Kasumi-1 (cell line): ENCODE data around the gene PPP2R2C.

Experiments
- DNase-seq, 2 experiments: peaks; one replicate each; lab custom pipeline; 2025; lab: John Stamatoyannopoulos, UW

Gene PPP2R2C

GRCh38 chr4:6307230-6307629 lies 165.2 kb downstream of the PPP2R2C start:
- no peak for DNase-seq

DNA sequence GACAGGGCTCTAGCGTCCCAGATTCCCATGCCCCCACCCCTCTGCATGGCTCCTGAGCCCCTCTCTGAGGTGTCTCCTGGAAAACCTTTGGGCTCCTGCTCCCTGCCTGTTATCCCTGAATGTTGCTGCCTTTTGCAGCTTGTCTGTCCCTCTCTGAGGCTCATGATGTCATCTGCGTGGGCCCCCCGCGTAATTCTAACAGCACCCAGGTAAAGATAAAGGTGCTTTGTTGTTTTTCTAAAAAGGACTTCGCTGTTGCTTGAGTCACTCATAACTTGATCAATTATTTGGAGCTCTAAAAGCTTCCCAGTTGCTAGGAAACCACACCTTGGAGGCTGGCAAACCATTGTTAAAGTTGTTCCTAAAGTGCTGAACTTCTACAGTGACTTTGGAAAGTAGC lies 166.1 kb downstream of the PPP2R2C start:
- no peak for DNase-seq

GRCh38 chr4:6303943-6304342 lies 168.5 kb downstream of the PPP2R2C start:
- DNase-seq: no peak

DNA sequence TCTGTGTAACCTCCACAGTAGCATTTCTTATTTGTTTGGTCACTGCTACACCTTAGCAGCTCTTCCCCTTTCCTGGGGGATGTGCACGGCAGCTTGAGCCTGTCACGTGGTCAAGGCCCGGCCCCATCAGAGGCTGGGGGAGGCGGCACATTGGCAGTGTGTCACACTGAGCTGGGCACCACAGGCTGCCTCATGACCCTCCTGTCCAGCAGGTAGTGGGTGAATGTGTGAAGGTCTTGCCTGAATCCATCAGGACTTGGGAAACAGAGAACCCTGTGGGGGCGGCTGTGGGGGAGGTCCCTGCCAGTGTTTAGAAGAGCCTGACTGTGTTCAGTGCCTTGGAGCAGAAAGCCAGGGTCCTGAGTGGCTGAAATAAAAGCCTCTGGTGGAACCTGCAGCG lies 169.5 kb downstream of the PPP2R2C start:
- DNase-seq: no peak

- no peak for DNase-seq
Measured at GRCh38 chr4:6301732-6302442, 170.5 kb downstream of the PPP2R2C start.

GRCh38 chr4:6301051-6301731 lies 171.2 kb downstream of the PPP2R2C start:
- no peak for DNase-seq

- DNase-seq: no peak
Measured at GRCh38 chr4:6300359-6300758, 172.1 kb downstream of the PPP2R2C start.

- no peak for DNase-seq
Measured at GRCh38 chr4:6299875-6300274, 172.5 kb downstream of the PPP2R2C start.

DNA sequence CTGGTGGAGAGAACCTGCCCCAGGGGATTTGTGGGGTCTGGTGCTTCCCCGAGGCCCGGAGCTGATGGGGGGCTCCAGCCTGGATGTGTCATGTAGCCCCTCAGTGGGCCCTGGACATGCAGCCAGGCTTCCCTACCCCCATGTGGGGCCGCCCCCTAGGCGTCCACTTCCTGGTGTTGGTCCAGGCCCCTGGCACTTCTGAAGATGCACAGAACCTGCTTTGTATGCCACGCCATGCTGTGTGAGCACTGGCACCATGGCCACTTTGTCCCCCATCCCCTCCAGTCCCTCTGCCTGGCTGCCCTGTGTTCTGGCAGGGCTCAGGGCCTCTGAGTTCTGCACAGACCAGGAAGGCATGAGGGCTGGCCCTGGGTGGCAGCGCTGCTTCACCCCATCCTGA lies 173.6 kb downstream of the PPP2R2C start:
- DNase-seq: no peak

DNA sequence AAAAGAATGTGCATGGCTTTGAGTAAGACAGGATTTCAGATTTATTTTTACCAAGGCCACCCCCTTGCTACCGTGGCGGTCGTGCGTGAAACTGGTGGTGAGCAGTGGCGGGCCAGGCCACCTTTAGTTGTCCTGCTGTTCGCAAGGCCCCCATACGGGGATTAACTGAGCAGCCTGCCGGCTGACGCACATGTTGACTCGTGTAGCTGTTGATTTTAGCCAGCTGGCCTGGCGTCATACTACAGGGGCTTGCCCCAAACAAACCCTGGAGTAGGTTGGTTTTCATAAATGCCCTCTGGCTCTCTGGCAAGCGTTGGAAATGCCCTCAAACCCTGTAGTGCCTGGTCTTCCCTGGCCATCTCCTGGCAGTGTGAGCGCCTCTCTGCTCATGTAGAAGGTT lies 174.4 kb downstream of the PPP2R2C start:
- DNase-seq: no peak

DNA sequence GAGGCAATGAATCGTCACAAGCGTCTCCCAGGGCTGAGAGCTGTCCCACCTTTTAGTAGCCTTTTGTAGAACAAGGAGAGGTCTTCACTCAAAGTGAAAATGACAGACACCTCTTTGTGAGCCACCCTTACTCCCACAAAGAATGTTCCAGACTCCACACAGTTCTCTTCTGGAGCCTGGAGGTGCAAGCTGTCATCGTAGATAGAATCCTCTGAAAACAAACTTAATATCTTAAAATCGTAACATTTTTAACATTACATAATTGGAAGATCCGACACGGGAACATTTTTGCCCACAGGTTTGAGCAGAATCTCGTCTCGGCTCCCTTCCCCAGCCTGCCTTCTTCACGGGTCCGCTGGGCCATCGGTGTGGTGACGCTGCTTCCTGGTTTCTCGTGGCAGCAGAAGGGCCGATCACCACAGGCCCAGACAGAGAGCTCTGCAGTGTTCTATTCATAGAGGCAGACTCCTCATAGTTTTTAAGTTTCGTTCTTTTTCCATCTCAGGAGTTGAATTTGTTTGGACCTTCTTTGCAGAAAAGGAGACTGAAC lies 175.1 kb downstream of the PPP2R2C start:
- DNase-seq: no peak

- no peak for DNase-seq
Measured at GRCh38 chr4:6296026-6296425, 176.4 kb downstream of the PPP2R2C start.

DNA sequence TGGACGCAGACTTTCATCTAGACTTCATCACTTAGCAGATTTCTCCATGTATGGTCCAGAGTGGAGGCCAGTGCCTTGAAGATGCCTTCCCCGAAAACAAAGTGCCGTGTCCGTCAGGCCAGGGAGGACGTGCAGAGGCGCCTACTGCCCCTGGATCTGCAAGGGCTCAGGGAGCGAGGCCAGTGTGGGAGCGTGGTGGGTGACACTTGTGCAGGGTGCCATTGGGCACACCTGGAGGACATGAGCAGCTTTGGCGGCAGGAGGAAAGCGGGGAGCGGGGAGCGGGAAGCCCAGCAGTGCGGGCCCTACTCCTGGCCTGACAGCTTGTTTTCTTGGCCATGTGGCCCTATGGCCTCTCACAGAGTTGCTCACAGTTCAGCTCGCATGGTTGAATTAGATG lies 176.9 kb downstream of the PPP2R2C start:
- no peak for DNase-seq

DNA sequence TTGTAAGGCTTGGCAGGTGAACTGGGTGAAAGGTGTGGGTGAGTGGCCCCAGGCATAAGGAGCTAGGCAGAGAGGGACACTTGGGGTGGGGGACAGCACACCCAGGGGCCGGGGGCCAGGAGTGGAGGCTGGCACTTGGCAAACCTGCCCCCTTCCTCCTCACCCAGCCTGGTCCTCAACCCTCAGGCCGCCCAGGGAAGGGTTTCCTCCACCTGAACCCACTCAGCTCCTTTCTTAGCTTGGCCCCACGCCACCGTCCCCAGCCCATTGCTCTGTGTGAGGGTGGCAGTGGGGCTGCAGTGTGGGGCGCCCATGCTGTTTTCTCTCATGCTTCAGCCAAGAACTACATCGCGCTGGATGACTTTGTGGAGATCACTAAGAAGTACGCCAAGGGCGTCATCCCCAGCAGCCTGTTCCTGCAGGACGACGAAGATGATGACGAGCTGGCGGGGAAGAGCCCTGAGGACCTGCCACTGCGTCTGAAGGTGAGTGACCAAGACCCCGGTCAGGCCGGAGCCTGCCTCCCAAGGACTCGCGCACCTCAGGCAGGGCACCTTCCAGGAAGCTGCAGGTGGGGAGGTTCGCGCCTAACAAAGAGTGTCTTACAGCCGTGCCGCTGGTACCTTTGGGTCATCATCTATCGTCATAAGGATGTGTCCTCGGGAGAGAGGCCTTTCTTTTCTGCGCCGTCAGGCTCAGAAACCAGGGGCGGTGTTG lies 177.6 kb downstream of the PPP2R2C start:
- DNase-seq: no peak

DNA sequence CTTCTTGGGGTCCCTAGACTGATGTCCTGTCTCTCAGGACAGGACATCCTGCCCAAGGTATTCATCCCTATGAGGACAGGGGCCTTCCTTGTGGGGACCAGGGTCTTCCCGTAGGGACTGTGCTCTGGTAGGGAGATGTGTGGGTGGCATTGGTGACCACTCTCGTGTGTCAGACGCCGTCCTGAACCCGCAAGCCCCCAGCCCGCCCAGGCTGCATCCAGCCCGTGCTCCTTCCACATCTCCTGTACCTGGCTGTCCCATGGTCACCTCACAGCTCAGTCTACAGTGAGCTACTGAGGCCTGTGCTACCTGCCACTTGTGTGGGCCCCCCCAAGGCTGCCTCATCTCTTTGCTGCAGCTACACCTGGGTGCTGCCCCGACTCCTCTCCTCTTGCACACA lies 178.8 kb downstream of the PPP2R2C start:
- DNase-seq: no peak

DNA sequence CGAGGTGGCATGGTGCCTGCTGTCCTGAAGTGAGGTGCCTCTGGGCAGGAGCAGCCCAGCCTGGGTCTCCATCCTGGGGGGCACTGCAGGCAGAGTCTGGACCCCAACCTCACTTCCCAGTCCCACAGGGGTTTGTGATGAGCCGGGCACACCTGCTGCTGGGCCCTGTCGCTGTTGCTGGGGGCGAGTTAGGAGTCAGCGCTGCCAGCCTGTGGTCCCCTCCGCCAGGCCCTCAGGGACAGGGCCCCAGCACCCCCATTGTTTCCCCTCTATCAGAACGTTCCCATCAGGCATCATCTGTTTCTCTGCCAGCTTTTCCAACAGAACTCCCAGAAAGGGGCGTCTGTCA lies 179.3 kb downstream of the PPP2R2C start:
- DNase-seq: no peak

DNA sequence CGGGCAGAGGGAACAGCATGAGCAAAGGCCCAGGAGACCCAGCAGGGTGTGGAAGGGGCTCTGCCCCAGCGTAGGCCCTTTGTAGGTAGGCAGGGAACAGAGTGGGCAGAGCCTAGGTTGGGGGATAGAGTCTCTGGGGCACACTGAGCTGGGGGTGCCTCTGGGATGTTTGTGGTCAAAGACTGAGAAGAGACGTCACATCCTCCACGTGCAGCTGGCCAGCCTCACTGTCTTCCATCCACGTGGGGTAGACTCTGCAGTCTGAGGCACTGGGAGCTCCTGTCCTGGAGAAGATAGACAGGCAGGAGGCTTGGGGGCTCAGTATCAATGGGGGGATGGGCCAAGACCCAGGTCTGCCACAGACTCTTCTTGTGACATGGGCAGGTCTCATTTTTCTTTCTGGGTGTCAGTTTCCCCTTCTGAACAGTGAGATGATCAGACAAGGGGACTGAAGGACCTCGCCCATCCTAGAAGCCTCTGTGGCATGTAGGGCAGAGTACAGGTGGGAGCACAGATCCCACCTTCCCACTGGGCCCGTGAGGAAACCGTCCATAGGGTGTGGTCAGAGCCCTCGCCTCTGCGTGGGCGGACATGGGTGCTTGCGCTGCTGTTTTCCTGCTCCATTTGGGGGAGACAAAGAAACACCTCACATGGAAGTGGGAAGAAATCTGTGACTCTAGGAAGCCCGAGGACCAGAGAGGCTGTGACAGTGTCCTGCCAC lies 179.9 kb downstream of the PPP2R2C start:
- no peak for DNase-seq

DNA sequence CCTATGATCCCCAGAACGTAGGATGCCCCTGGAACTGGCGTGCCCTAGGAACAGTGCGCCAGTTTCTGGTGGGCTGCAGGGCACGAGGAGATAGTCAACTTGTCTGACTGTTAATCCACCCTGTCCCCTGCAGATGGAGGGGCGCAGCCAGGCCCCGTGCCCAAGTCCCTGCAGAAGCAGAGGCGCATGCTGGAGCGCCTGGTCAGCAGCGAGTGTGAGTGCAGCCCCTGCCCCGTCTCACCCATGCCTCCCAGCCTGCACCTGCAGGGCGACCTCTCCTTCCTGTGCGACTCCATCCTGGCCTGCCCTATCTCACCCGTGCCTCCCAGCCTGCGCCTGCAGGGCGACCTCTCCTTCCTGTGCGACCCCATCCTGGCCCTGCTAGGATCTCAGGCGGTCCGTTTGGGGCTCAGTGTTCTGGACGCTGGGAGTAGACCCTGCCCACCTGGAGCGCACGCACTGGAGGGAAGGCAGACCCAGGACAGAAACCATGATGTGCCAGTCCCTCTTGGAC lies 180.6 kb downstream of the PPP2R2C start:
- no peak for DNase-seq

DNA sequence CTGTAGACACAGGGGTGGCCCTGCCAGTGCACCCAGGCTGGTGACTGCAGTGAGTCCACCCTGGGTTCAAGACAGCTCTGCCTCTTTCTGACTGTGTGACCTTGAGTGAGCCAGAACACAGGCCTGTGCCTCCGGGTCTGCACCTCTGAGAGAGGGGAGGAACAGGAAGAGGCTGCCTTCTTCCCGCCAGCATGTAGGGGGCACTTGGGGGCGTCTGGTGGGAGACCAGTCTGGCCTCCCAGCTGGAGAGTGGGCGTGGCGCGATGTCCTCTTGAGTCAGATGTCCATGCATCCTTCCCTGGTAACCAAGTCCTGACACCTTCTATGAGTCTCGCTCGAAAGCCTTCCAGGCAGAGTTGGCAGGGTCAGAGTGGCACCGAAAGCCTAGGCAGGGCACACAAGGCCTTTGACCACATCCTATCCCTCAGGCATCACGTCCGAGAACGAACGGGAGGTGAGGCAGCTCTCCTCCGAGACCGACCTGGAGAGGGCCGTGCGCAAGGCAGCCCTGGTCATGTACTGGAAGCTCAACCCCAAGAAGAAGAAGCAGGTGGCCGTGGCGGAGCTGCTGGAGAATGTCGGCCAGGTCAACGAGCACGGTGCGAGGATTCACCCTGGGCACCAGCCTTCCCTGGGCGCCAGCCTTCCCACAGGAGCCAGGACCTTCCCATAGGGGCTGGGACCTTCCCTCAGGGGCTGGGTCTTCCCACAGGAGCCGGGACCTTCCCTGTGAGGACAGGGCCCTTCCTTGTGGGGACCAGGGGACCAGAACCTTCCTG lies 181.5 kb downstream of the PPP2R2C start:
- no peak for DNase-seq

- DNase-seq: no peak
Measured at GRCh38 chr4:6290256-6290655, 182.2 kb downstream of the PPP2R2C start.

GRCh38 chr4:6288871-6289270 lies 183.5 kb downstream of the PPP2R2C start:
- no peak for DNase-seq
